Measurements from ENCODE around the gene TSPAN13.
A peak's percentile ranks its signal among the peaks of the same experiment; 100 is the strongest.

The TSPAN13 gene

DNA sequence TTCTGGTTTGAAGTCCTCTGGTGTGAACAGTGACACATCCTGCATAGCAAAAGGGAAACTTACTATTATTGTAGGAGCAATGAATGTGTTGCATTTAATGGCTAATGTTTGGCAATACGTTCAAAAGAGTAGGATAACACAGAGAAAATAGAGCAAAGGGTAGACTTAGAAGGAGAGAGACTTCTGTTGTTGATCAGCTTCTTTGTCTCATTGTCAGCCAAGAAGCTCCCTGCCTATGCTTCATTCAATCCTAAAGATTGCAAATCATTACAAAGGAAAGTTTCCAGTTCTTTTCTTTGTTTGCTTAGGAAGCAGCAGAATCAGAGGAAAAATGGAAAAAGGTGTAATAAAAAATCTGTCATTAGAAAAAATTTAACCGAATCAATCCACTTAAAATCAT lies 7.9 kb upstream of the TSPAN13 start:
- no peaks in the 10 kb centered on the region for H3K9me3 ChIP-seq
- H3K36me3 ChIP-seq, result no peaks in the 10 kb centered on the region
- no peak overlapping the region for H3K27ac ChIP-seq
- TF ChIP-seq, protein P1, sequence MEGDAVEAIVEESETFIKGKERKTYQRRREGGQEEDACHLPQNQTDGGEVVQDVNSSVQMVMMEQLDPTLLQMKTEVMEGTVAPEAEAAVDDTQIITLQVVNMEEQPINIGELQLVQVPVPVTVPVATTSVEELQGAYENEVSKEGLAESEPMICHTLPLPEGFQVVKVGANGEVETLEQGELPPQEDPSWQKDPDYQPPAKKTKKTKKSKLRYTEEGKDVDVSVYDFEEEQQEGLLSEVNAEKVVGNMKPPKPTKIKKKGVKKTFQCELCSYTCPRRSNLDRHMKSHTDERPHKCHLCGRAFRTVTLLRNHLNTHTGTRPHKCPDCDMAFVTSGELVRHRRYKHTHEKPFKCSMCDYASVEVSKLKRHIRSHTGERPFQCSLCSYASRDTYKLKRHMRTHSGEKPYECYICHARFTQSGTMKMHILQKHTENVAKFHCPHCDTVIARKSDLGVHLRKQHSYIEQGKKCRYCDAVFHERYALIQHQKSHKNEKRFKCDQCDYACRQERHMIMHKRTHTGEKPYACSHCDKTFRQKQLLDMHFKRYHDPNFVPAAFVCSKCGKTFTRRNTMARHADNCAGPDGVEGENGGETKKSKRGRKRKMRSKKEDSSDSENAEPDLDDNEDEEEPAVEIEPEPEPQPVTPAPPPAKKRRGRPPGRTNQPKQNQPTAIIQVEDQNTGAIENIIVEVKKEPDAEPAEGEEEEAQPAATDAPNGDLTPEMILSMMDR (IDR thresholded peaks at IDR 0.05), result no peak
- H3K4me1 ChIP-seq, result peaks cover 0 to 1% (median 0%) of the 10 kb centered on the region in 4 donors
- no peak overlapping the region for H3K4me3 ChIP-seq
- intact Hi-C loops (cut with DNase I; ENCODE audit: low total_unique reads), result no loop called here
- H3K27me3 ChIP-seq, result no peaks in the 10 kb centered on the region
- DNase-seq, result no peak

DNA sequence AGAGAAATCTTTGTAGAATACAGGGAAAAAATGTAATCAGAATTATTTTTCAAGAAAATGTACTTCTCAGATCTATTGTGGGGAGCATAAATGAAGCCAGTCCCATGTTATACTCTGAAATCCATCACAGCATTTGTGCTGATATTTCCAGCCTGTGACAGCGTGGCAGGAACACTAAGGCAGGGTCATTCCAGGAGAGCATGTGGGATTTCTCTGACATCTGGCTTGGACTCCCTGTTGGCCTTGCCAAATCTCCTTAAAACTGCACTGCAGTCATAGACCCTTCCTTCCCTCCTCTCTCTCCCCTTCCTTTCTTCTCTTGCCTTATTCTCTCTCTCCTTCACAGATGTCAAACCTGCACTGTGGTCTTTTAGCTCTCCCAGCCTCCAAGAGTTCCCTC lies 6.5 kb upstream of the TSPAN13 start:
- no peaks in the 10 kb centered on the region for H3K27me3 ChIP-seq
- no peaks in the 10 kb centered on the region for H3K36me3 ChIP-seq
- DNase-seq, result no peak
- no peak overlapping the region for H3K4me3 ChIP-seq
- H3K27ac ChIP-seq, result no peak overlapping the region
- H3K9me3 ChIP-seq, result no peaks in the 10 kb centered on the region
- no peaks in the 10 kb centered on the region for H3K4me1 ChIP-seq
- intact Hi-C loops (cut with DNase I; ENCODE audit: low total_unique reads), result no loop called here
- TF ChIP-seq, protein P1 (IDR thresholded peaks at IDR 0.05), result no peak

DNA sequence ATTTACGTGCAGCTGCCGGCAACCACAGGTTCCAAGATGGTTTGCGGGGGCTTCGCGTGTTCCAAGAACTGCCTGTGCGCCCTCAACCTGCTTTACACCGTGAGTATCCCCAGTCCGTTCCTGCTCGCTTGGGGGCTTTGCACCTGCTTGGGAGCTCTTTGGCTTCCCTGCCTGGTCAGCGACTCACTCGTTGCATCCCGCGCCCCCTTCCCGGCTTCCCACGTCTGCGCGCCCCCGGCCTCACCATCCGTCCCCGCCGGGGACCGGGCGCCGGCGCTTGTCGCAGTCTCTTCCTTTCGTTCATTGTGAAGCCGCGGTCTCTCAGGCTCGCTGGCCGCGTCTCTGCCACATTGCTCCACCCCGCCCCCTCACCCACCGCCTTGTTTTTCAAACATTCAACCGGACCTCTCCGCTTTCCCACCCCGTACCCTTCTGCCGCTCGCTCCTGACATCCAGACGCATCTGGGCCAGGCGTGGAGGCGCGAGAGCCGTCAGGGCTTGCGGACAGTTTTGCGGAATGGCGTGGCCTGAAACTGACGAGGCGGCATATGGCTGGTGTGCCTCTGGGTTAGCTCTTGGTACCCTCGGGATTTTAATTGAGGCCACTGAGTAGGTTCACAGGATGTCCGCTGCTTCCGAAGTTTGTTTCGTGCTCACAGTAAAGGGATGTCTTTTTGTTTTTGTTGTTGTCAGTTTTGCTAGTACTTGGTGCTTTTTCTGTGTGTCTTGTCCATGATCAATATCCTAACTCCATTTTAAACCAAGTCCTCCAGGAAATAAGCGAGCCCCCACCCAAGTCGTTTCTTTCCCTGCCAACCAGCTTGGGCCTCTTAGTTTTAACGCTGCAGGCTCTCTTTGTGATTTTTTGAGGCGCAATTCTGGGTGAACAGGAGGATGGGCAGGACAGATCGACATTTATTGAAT lies 639 bp downstream of the TSPAN13 start:
- H3K27ac ChIP-seq, result no peak overlapping the region
- H3K27me3 ChIP-seq, result peaks cover 0 to 5% of the 10 kb centered on the region in 2 donors
- intact Hi-C loops (cut with DNase I; ENCODE audit: low total_unique reads), result no loop called here
- H3K4me1 ChIP-seq, result peaks cover 0 to 21% (median 3%) of the 10 kb centered on the region in 4 donors
- DNase-seq, result no peak
- H3K4me3 ChIP-seq, result peak overlapping the region; percentile 49 to 65
- TF ChIP-seq, protein P1 (IDR thresholded peaks at IDR 0.05), result no peak
- H3K36me3 ChIP-seq, result no peaks in the 10 kb centered on the region
- H3K9me3 ChIP-seq, result no peaks in the 10 kb centered on the region

DNA sequence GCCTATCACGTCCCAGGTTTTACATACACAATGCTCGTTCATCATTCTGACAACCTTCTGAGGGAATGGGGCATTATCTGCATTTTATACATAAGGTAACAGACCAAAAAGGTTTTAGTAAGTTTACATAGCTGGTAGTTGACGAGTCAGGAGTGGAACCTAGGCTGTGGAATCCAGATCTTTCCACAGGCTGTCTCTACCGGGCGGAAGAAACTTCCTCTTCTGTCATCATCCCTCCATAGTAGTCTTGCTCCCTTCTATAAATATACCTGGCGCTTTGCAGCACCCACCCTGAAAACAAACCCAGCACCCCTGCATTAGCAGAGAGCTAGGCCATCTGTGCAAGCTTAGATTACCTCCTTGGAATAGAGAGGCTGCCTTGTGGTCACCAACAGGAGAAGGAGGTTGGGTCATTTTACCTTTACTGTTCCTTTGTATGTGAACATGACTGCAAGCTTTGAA lies 1.3 kb downstream of the TSPAN13 start:
- no peak overlapping the region for H3K27ac ChIP-seq

DNA sequence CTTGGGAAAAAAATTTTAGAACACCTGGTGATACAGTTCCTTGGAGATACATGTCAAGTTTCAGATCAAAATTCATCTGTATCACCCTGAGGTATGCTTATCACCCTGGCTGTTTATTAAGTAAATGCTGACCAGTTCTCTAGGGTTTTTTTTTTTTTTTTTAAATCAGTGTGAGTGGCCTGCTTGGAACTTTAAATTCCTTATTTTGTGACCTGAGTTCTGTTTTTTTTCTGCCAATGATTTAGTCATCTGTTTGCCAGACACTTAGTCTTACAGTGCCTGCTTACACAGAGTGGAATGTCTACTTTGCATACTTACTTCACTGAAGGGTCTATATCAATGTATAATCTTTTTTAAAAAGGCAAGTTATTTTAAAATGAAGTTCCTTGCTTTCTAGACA lies 1.8 kb downstream of the TSPAN13 start:
- intact Hi-C loops (cut with DNase I; ENCODE audit: low total_unique reads), result no loop called here
- no peak for DNase-seq
- Histone ChIP-seq H3K4me1 (peaks cover 0 to 21% (median 3%) of the 10 kb centered on the region in 4 donors), H3K4me3 (no peak overlapping the region), H3K27ac (no peak overlapping the region), H3K9me3 (no peaks in the 10 kb centered on the region), H3K27me3 (peaks cover 0 to 5% of the 10 kb centered on the region in 2 donors), H3K36me3 (no peaks in the 10 kb centered on the region)
- TF ChIP-seq, protein P1 (IDR thresholded peaks at IDR 0.05), result no peak

More for the DNA sequence above, 1.3 kb downstream of the TSPAN13 start:
- Histone ChIP-seq H3K4me1 (peaks cover 0 to 21% (median 3%) of the 10 kb centered on the region in 4 donors), H3K27me3 (peaks cover 0 to 5% of the 10 kb centered on the region in 2 donors), H3K36me3 (no peaks in the 10 kb centered on the region), H3K4me3 (peak overlapping the region in 1 of 2 donors; percentile 49), H3K9me3 (no peaks in the 10 kb centered on the region)
- intact Hi-C loops (cut with DNase I; ENCODE audit: low total_unique reads), result no loop called here
- TF ChIP-seq, protein P1 (IDR thresholded peaks at IDR 0.05), result no peak
- no peak for DNase-seq

Measured in tibial artery (tissue), 4 donors.